ENCODE measurements around the gene THOC7.

GRCh38 chr3:63867225-63867624 is 3.6 kb upstream of the THOC7 start:
- TF ChIP-seq CTCF (IDR thresholded peaks at IDR 0.05) (no peak), FOXP4 (CRISPR knock-in tag; IDR thresholded peaks at IDR 0.05) (no peak), ETV6 (CRISPR knock-in tag; IDR thresholded peaks at IDR 0.05) (no peak), NFE2L1 (CRISPR knock-in tag; IDR thresholded peaks at IDR 0.05) (no peak), USF2 (CRISPR knock-in tag; IDR thresholded peaks at IDR 0.05) (no peak), NR2C2 (CRISPR knock-in tag; IDR thresholded peaks at IDR 0.05) (no peak), HMGA2 (CRISPR knock-in tag; IDR thresholded peaks at IDR 0.05) (no peak)
